Endothelial cell of umbilical vein (primary cell): ENCODE data around the gene LRRN4CL. TPM values are rescaled to one million over a fixed set of nuclear protein-coding genes. Genes with fewer than 3 reads are reported as not detected.

Experiments used
- BruUV-seq: library from RNA; stranded (reverse); fragments of 400-500 nt; replicated peaks from 2 replicates; lab custom pipeline; 2021; lab: Mats Ljungman, UMichigan
- CTCF ChIA-PET: fragments of 300-600, 350-600 bp; sonication (Branson Sonifier 250); formaldehyde crosslinking; loops from one replicate; lab custom pipeline; 2021; ENCODE audit warnings: antibody characterized with exemption, inconsistent platforms; lab: Charles Lee
- POLR2A ChIA-PET: fragments of 300-600, 350-600 bp; sonication (Branson Sonifier 250); formaldehyde crosslinking; loops from one replicate; lab custom pipeline; 2021; ENCODE audit warnings: antibody characterized with exemption, inconsistent platforms; lab: Charles Lee
- DNase-seq: peaks from one replicate; pipeline ENCODE4 v3.0.0-alpha.2; 2011; ENCODE audit warnings: low read depth, low spot score
- FAIRE-seq: peaks from 2 replicates; lab custom pipeline; 2011; peaks lifted over from hg19 to GRCh38; lab: Jason Lieb, UNC
- H2AFZ ChIP-seq: 2 replicates; pipeline ENCODE4 v1.6.0; 2012; ENCODE audit warnings: low read depth, low read length, control low read depth, inconsistent platforms
- H3K27ac ChIP-seq: 2 replicates; pipeline ENCODE4 v1.5.1; 2011; ENCODE audit warnings: low read depth, mild to moderate bottlenecking, control low read depth, low read length, moderate library complexity; ENCODE audit not compliant: insufficient read depth
- H3K27me3 ChIP-seq, 2 experiments: 2 replicates each; pipeline versions ENCODE4 v1.6.0 to v1.6.1; 2011; ENCODE audit warnings: low read length in 2 of 2, mixed read lengths in 1 of 2; ENCODE audit not compliant: control insufficient read depth in 2 of 2, insufficient read depth in 2 of 2
- H3K36me3 ChIP-seq, 2 experiments: 2 replicates in 1 of 2; 3 replicates in 1 of 2; pipeline ENCODE4 v1.5.1; 2011; ENCODE audit warnings: low read length in 2 of 2, mild to moderate bottlenecking in 1 of 2, moderate library complexity in 1 of 2; ENCODE audit not compliant: control insufficient read depth in 2 of 2, insufficient read depth in 2 of 2; ENCODE audit errors: extremely low read depth in 1 of 2
- H3K4me1 ChIP-seq: 3 replicates; pipeline ENCODE4 v1.5.1; 2011; ENCODE audit warnings: mild to moderate bottlenecking, low read length; ENCODE audit not compliant: control insufficient read depth, insufficient read depth; ENCODE audit errors: extremely low read depth
- H3K4me2 ChIP-seq: 2 replicates; pipeline ENCODE4 v1.6.1; 2011; ENCODE audit warnings: low read length, control low read depth, mixed read lengths; ENCODE audit not compliant: insufficient read depth
- H3K4me3 ChIP-seq, 3 experiments: fragments of 200-600 bp in 1 of 3; sonication (generic), shearing (Covaris generic) in 1 of 3; replicated peaks in 1 of 3; 2 replicates each; pipeline ENCODE4 v1.5.1; 2011 to 2016; ENCODE audit warnings: control low read depth in 3 of 3, low read length in 3 of 3, mild to moderate bottlenecking in 2 of 3, inconsistent platforms in 1 of 3, low read depth in 1 of 3, moderate library complexity in 1 of 3; ENCODE audit not compliant: insufficient read depth in 1 of 3
- H3K79me2 ChIP-seq: 2 replicates; pipeline ENCODE4 v1.6.0; 2012; ENCODE audit warnings: low read length, inconsistent platforms; ENCODE audit not compliant: control insufficient read depth, insufficient read depth
- H3K9ac ChIP-seq: replicated peaks from 2 replicates; pipeline ENCODE3; 2011; ENCODE audit warnings: low read length, control low read depth; ENCODE audit not compliant: insufficient read depth; ENCODE audit errors: extremely low read depth
- H3K9me1 ChIP-seq: replicated peaks from 3 replicates; pipeline ENCODE4 v1.6.0; 2011; ENCODE audit warnings: mild to moderate bottlenecking, low read length; ENCODE audit not compliant: control insufficient read depth, insufficient read depth; ENCODE audit errors: extremely low read depth
- H3K9me3 ChIP-seq: replicated peaks from 2 replicates; pipeline ENCODE4 v1.5.1; 2012; ENCODE audit warnings: low read length, inconsistent platforms; ENCODE audit not compliant: control insufficient read depth, insufficient read depth
- H4K20me1 ChIP-seq: replicated peaks from 2 replicates; pipeline ENCODE3; 2011; ENCODE audit warnings: mild to moderate bottlenecking, low read length; ENCODE audit not compliant: control insufficient read depth, insufficient read depth; ENCODE audit errors: extremely low read depth
- EZH2 ChIP-seq: IDR thresholded peaks from 2 replicates; pipeline ENCODE4 v1.6.1; 2012; ENCODE audit warnings: borderline replicate concordance, low read depth, mild to moderate bottlenecking, moderate library complexity, low read length, inconsistent platforms; ENCODE audit not compliant: severe bottlenecking
- FOS ChIP-seq: IDR thresholded peaks from 2 replicates; pipeline ENCODE4 v1.6.1; 2011; ENCODE audit warnings: mild to moderate bottlenecking, low read length, moderate library complexity, borderline replicate concordance; ENCODE audit not compliant: insufficient read depth
- GATA2 ChIP-seq: IDR thresholded peaks from 2 replicates; pipeline ENCODE4 v1.7.0; 2011; ENCODE audit warnings: low read depth, mild to moderate bottlenecking, moderate library complexity, mixed read lengths, low read length; ENCODE audit not compliant: insufficient read length, insufficient read depth
- JUN ChIP-seq: IDR thresholded peaks from 2 replicates; pipeline ENCODE4 v1.6.1; 2011; ENCODE audit warnings: borderline replicate concordance, low read depth; ENCODE audit not compliant: insufficient read length, insufficient read depth
- MYC ChIP-seq: IDR thresholded peaks from one replicate; pipeline ENCODE4 v1.6.1; 2011; ENCODE audit warnings: mild to moderate bottlenecking, low read depth, low read length
- POLR2A ChIP-seq: IDR thresholded peaks from 2 replicates; pipeline ENCODE4 v1.6.1; 2012; ENCODE audit warnings: low read depth, mild to moderate bottlenecking, control low read depth, low read length
- POLR2AphosphoS5 ChIP-seq: IDR thresholded peaks from 2 replicates; pipeline ENCODE4 v1.6.1; 2012; ENCODE audit warnings: low read depth, mild to moderate bottlenecking, control low read depth, low read length, moderate library complexity; ENCODE audit not compliant: insufficient read depth
- dilution Hi-C: fragments of 300-500 bp; cut with MboI; formaldehyde crosslinking; loops from one replicate; pipeline ENCODE4 v1.15.0; 2019; ENCODE audit warnings: low sequenced_read_pairs; ENCODE audit not compliant: extremely low pct_ligation_motif_present
- intact Hi-C: fragments of 100-400 bp; cut with micrococcal nuclease; formaldehyde crosslinking; loops from one replicate; pipeline ENCODE4 v1.10.0; 2022
- polyA plus RNA-seq, 4 experiments: library from polyadenylated mRNA; depleted of rRNA in 3 of 4; stranded (reverse) in 3 of 4; unstranded in 1 of 4; fragments of >200 nt; gene quantifications; 2 replicates each; pipeline versions ENCODE4 v1.2.1 to v1.2.3, GENCODE V29; 2011 to 2012; ENCODE audit warnings: missing spikeins in 1 of 4
- total RNA-seq: library from RNA; stranded (reverse); gene quantifications from 2 replicates; pipeline ENCODE4 v1.2.3, GENCODE V29; 2021
- TF ChIP-seq, protein P1 (sequence below), 2 donors: IDR thresholded peaks; 1 replicate in 1 of 2; 2 replicates in 1 of 2; pipeline ENCODE4 v1.5.1; 2011; ENCODE audit warnings: low read length in 2 of 2, mild to moderate bottlenecking in 2 of 2, moderate library complexity in 2 of 2, control low read depth in 1 of 2, inconsistent platforms in 1 of 2, low read depth in 1 of 2; ENCODE audit not compliant: insufficient read depth in 1 of 2; ENCODE audit errors: extremely low read depth in 1 of 2
- TF ChIP-seq, protein P2 (sequence below): IDR thresholded peaks from 2 replicates; pipeline ENCODE4 v1.6.1; 2011; ENCODE audit not compliant: insufficient read depth, insufficient read length

LRRN4CL gene
- total and polyA plus RNA-seq, 2 donors (not counting 3 experiments of a cell fraction or from before 2014, with no cell fraction given) = 0.20 TPM; not detected in 1

DNA sequence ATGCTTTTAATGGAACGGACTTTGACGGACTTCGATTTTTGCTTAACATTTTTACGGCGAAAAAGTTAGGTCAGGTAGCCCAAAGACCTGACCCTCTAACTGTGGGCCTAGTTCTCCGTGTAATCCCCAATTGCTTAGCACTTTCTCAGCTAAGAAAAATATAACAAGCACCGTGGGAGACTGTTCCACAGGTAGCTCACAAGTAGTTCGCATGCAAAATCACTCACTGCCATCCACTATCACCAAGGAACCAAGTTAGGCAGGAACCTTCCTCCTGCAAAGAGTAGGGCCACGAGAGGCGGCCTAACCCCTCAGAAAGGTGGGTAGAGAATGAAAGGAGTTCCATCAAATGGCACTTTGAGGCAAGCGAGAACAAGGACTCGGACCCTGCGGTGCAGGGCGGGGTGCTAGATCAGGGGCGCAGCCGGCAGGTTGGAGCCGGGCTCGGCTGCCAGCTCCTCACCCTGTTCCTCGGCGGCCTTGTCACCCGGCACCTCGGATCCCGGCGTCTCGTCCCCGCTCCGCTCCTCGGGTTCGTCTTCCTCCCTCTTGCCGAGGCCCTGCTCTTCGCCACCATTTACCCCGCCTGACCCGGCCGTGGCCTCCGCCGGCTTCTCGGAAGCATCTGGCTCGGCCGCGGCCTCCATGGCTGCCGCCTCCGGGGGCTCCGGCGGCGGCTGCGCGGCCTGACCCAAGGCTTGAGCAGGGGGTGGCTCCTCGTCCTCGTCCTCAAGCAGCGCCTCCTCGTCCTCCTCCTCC is 37.0 kb upstream of the LRRN4CL start:
- peak overlapping the region; percentile 90 for H3K4me2 ChIP-seq
- no peaks in the 10 kb centered on the region for H3K9me3 ChIP-seq
- FAIRE-seq = no peak
- H3K36me3 ChIP-seq = peaks cover 12 to 25% of the 10 kb centered on the region in 2 experiments
- intact Hi-C loops (loop anchor here (2.0 to 5.0 kb wide), 2 partner anchors 66 to 156 kb away; partner anchors contain the start of genes SLC3A2 and TMEM223), dilution Hi-C loops (no loop called here)
- H4K20me1 ChIP-seq = no peaks in the 10 kb centered on the region
- POLR2A ChIA-PET = interaction anchor here (1.2 to 3.2 kb wide), 4 partner anchors 14 to 152 kb away, joined by 4 to 25 read pairs (median 6); partner anchors contain the start of gene EEF1G
- H3K4me3 ChIP-seq = peak overlapping the region; percentile 53 to 99 (median 94)
- H3K27me3 ChIP-seq = no peaks in the 10 kb centered on the region
- no peak overlapping the region for H2AFZ ChIP-seq
- peak overlapping the region; percentile 59 for H3K9ac ChIP-seq
- H3K79me2 ChIP-seq = peaks cover 73% of the 10 kb centered on the region
- CTCF ChIA-PET = interaction anchor here (1.0 to 4.5 kb wide), 3 partner anchors 27 to 60 kb away, joined by 3 to 39 read pairs (median 11); partner anchors contain the start of genes TMEM179B and ZBTB3
- peak overlapping the region; percentile 2 for H3K27ac ChIP-seq
- H3K4me1 ChIP-seq = peaks cover 15% of the 10 kb centered on the region
- no peaks in the 10 kb centered on the region for H3K9me1 ChIP-seq
- DNase-seq = peak; percentile 23
- BruUV-seq = no TSS peak
- TF ChIP-seq, protein P1, sequence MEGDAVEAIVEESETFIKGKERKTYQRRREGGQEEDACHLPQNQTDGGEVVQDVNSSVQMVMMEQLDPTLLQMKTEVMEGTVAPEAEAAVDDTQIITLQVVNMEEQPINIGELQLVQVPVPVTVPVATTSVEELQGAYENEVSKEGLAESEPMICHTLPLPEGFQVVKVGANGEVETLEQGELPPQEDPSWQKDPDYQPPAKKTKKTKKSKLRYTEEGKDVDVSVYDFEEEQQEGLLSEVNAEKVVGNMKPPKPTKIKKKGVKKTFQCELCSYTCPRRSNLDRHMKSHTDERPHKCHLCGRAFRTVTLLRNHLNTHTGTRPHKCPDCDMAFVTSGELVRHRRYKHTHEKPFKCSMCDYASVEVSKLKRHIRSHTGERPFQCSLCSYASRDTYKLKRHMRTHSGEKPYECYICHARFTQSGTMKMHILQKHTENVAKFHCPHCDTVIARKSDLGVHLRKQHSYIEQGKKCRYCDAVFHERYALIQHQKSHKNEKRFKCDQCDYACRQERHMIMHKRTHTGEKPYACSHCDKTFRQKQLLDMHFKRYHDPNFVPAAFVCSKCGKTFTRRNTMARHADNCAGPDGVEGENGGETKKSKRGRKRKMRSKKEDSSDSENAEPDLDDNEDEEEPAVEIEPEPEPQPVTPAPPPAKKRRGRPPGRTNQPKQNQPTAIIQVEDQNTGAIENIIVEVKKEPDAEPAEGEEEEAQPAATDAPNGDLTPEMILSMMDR (IDR thresholded peaks at IDR 0.05; ENCODE audit: extremely low read depth in 1 of 2, insufficient read depth in 1 of 2, low read depth in 1 of 2, low read length in 2 of 2) = no peak
- TF ChIP-seq EZH2 (no peak), FOS (no peak), MYC (no peak), POLR2AphosphoS5 (no peak), JUN (no peak), POLR2A (no peak), GATA2 (no peak)
- TF ChIP-seq, protein P2, sequence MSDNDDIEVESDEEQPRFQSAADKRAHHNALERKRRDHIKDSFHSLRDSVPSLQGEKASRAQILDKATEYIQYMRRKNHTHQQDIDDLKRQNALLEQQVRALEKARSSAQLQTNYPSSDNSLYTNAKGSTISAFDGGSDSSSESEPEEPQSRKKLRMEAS = no peak
